Central memory CD8-positive, alpha-beta T cell (primary cell): Measurements from ENCODE around the gene SGO2.
"Not testable (repeated sequence)": the region's sequence is repeated elsewhere in the genome, so short reads cannot be mapped to it uniquely, and the experiment has no call there.

Experiments
- ATAC-seq: fragments of 150-1000 bp; cut with Tn5 transposase; replicated peaks from 2 replicates; pipeline ENCODE4 v1.10.0; 2022; ENCODE audit warnings: mild to moderate bottlenecking, moderate FRiP score, moderate number of reproducible peaks; ENCODE audit not compliant: poor library complexity, severe bottlenecking; ENCODE audit errors: extremely low read depth
- DNase-seq, 2 donors: peaks; one replicate each; pipeline ENCODE4 v3.0.0; 2021; ENCODE audit warnings: low spot score in 2 of 2
- H3K27ac Mint-ChIP-seq: one replicate; pipeline ENCODE4 v1.8.0; 2022; ENCODE audit warnings: low read depth, mild to moderate bottlenecking, moderate library complexity, mixed read lengths
- H3K27me3 Mint-ChIP-seq: one replicate; pipeline ENCODE4 v1.8.0; 2022; ENCODE audit warnings: mixed read lengths
- H3K36me3 Mint-ChIP-seq: one replicate; pipeline ENCODE4 v1.8.0; 2022; ENCODE audit warnings: mild to moderate bottlenecking, moderate library complexity, mixed read lengths; ENCODE audit not compliant: insufficient read depth
- H3K4me1 Mint-ChIP-seq: one replicate; pipeline ENCODE4 v1.8.0; 2022; ENCODE audit warnings: mixed read lengths
- H3K4me3 Mint-ChIP-seq: one replicate; pipeline ENCODE4 v1.8.0; 2022; ENCODE audit warnings: mild to moderate bottlenecking, moderate library complexity, mixed read lengths
- H3K9me3 Mint-ChIP-seq: one replicate; pipeline ENCODE4 v1.8.0; 2022; ENCODE audit warnings: mixed read lengths

SGO2 gene

DNA sequence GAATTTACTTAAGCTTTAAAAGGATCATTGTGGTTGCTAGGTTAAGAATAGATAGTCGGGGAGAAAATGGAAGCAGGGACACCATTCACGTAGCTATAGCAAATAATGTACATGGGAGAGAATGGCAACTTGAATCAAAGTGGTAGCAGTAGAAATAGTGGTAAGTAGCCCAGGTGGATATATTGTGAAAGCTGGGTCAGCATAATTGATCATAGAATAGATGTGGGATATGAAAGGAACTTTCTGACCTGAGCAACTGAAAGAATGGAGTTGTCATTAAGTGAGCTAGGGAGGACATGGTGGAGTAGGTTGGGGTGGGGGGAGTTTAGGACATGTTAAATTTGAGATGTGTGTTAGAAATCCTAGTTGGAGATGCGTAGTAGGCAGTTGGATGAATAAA, 2.2 kb downstream of the SGO2 start:
- Mint-ChIP-seq H3K27ac (no peak overlapping the region), H3K36me3 (peaks cover 3% of the 10 kb centered on the region), H3K9me3 (no peaks in the 10 kb centered on the region), H3K27me3 (no peaks in the 10 kb centered on the region), H3K4me1 (peaks cover 14% of the 10 kb centered on the region), H3K4me3 (no peak overlapping the region)
- DNase-seq (no peak), ATAC-seq (no peak)

DNA sequence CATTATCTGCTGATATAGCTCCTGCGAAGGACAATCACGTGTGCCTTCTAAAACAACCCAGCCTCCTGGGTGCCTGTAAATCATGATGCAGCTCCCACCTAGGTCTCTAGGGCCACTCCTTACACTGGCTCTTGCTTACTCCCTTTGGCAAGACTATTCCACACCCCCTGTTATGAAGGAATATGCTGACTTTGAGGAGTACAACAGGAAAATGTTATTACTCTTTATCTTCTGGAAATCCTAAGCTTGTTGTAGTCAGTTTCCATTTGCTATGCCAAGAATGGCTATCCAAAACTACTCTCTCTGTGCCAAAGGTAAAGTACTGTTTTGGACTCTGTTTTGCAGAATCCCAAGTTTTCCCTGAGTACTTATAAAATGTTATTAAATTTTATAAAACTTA, 7.7 kb downstream of the SGO2 start:
- DNase-seq (no peak), ATAC-seq (no peak)
- no peaks in the 10 kb centered on the region for H3K27me3 Mint-ChIP-seq
- no peaks in the 10 kb centered on the region for H3K9me3 Mint-ChIP-seq
- H3K36me3 Mint-ChIP-seq = no peaks in the 10 kb centered on the region
- no peak overlapping the region for H3K4me3 Mint-ChIP-seq
- no peak overlapping the region for H3K27ac Mint-ChIP-seq
- no peaks in the 10 kb centered on the region for H3K4me1 Mint-ChIP-seq

GRCh38 chr2:200534572-200534971, 8.6 kb downstream of the SGO2 start:
- H3K4me3 Mint-ChIP-seq = no peak overlapping the region
- no peaks in the 10 kb centered on the region for H3K4me1 Mint-ChIP-seq
- ATAC-seq (no peak), DNase-seq (no peak)
- H3K9me3 Mint-ChIP-seq = no peaks in the 10 kb centered on the region
- H3K27ac Mint-ChIP-seq = no peak overlapping the region
- no peaks in the 10 kb centered on the region for H3K36me3 Mint-ChIP-seq
- no peaks in the 10 kb centered on the region for H3K27me3 Mint-ChIP-seq

DNA sequence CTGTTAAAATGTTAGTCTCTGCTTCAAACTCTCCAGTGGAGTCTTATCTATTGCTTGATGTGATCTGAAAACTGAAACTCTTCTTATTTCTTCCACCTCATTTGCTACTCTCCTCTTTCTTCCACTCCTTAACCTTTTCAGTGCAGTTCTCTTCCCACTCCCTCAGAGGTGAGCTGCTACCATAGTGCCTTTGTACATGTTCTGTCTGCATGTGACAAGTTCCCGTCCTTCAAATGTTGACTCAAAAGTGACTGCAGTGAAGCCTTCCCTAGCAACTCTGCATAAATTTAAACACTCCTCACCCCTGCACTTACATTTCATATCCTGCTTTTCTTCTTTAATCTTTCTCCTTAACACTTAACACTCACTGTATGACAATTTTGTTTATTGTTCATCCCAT, 12.1 kb downstream of the SGO2 start:
- H3K4me3 Mint-ChIP-seq = no peak overlapping the region
- ATAC-seq (no peak), DNase-seq (no peak)
- H3K27me3 Mint-ChIP-seq = no peaks in the 10 kb centered on the region
- no peaks in the 10 kb centered on the region for H3K36me3 Mint-ChIP-seq
- no peaks in the 10 kb centered on the region for H3K9me3 Mint-ChIP-seq
- H3K4me1 Mint-ChIP-seq = no peaks in the 10 kb centered on the region
- H3K27ac Mint-ChIP-seq = no peak overlapping the region

- Mint-ChIP-seq H3K27ac (no peak overlapping the region), H3K4me1 (no peaks in the 10 kb centered on the region), H3K9me3 (no peaks in the 10 kb centered on the region), H3K36me3 (peaks cover 1% of the 10 kb centered on the region), H3K27me3 (no peaks in the 10 kb centered on the region), H3K4me3 (no peak overlapping the region)
- ATAC-seq (no peak), DNase-seq (no peak)
Measured at GRCh38 chr2:200540793-200541192, 14.8 kb downstream of the SGO2 start.

DNA sequence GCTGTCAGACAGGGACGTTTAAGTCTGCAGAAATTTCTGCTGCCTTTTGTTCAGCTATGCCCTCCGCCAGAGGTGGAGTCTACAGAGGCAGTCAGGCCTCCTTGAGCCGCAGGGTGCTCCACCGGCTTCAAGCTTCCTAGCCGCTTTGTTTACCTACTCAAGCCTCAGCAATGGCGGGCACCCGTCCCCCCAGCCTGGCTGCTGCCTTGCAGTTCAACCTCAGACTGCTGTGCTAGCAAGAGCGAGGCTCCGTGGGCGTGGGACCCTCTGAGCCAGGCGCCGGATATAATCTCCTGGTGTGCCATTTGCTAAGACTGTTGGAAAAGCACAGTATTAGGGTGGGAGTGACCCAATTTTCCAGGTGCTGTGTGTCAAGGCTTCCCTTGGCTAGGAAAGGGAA, 40.6 kb downstream of the SGO2 start:
- not testable (repeated sequence) for H3K4me3 Mint-ChIP-seq, H3K9me3 Mint-ChIP-seq, H3K27ac Mint-ChIP-seq, H3K27me3 Mint-ChIP-seq, ATAC-seq, H3K4me1 Mint-ChIP-seq, DNase-seq, H3K36me3 Mint-ChIP-seq

DNA sequence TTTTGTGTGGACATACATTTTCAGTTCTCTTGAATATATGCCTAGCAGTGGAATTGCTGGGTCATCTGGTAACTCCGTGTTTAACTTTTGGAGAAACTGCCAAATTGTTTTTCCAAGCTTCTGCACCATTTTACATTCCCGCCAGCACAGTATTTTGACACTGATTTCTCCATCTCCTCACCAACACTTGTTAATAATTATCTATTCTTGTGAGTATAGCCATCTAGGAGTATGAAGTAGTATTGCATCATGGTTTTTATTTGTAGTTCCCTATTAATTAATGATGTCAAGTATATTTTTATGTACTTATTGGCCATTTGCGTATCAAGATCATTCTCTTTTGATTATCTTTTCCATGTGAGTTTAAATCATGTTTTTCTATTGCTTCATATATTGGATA, 41.9 kb downstream of the SGO2 start:
- H3K9me3 Mint-ChIP-seq = no peaks in the 10 kb centered on the region
- peaks cover 4% of the 10 kb centered on the region for H3K36me3 Mint-ChIP-seq

DNA sequence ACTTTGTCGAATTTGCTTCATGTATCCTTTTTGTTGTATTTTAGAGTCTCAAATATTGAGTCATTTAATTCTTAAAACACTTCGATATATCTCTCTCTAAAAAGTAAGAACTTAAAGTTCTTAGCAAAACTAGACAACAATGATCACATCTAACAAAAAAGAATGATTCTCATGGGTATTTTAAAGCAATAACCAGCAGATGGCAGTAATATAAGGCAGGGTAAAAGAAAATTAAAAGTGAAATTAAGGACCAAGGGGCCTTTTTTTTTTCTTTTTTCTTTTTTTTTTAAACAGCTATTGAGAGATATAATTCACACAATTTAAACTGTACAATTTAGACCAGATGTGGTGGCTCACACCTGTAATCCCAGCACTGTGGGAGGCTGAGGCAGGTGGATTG, 50.0 kb downstream of the SGO2 start:
- ATAC-seq (no peak), DNase-seq (no peak)
- peaks cover 4% of the 10 kb centered on the region for H3K36me3 Mint-ChIP-seq

More for the DNA sequence above, 41.9 kb downstream of the SGO2 start:
- no peak for ATAC-seq
- peaks cover 6% of the 10 kb centered on the region for H3K4me1 Mint-ChIP-seq
- H3K4me3 Mint-ChIP-seq = no peak overlapping the region
- DNase-seq = no peak
- no peak overlapping the region for H3K27ac Mint-ChIP-seq
- no peaks in the 10 kb centered on the region for H3K27me3 Mint-ChIP-seq

DNA sequence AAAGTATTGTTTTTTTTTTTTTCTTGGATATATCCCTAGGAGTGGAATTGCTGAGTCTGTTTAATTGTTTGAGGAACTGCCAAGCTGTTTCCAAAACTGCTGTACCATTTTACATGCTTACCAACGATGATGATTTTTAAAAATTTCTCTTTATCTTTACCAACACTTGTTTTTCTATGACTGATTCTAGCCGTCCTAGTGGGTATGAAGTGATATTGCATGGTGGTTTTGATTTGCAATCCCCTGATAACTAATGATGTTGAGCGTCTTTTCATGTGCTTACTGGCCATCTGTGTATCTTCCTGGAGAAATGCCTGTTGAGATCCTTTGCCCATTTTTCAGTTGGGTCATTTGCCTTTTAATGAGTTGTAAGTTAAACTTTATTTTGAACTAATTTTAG, 51.0 kb downstream of the SGO2 start:
- Mint-ChIP-seq H3K4me1 (peaks cover 8% of the 10 kb centered on the region), H3K9me3 (no peaks in the 10 kb centered on the region), H3K4me3 (no peak overlapping the region), H3K27ac (no peak overlapping the region), H3K27me3 (no peaks in the 10 kb centered on the region), H3K36me3 (no peaks in the 10 kb centered on the region)
- ATAC-seq (no peak), DNase-seq (no peak)

More for the DNA sequence above, 50.0 kb downstream of the SGO2 start:
- H3K27ac Mint-ChIP-seq = no peak overlapping the region
- H3K4me1 Mint-ChIP-seq = peaks cover 8% of the 10 kb centered on the region
- no peak overlapping the region for H3K4me3 Mint-ChIP-seq
- H3K27me3 Mint-ChIP-seq = no peaks in the 10 kb centered on the region
- H3K9me3 Mint-ChIP-seq = no peaks in the 10 kb centered on the region

- Mint-ChIP-seq H3K36me3 (no peaks in the 10 kb centered on the region), H3K4me1 (peaks cover 8% of the 10 kb centered on the region)
- no peak for ATAC-seq
Measured at GRCh38 chr2:200578778-200579177, 52.8 kb downstream of the SGO2 start.

GRCh38 chr2:200584639-200585038, 58.6 kb downstream of the SGO2 start:
- peaks cover 6% of the 10 kb centered on the region for H3K4me1 Mint-ChIP-seq
- DNase-seq = no peak
- no peak overlapping the region for H3K4me3 Mint-ChIP-seq
- no peaks in the 10 kb centered on the region for H3K27me3 Mint-ChIP-seq
- ATAC-seq = no peak
- H3K27ac Mint-ChIP-seq = no peak overlapping the region
- no peaks in the 10 kb centered on the region for H3K9me3 Mint-ChIP-seq
- no peaks in the 10 kb centered on the region for H3K36me3 Mint-ChIP-seq

More at GRCh38 chr2:200578778-200579177, 52.8 kb downstream of the SGO2 start:
- Mint-ChIP-seq H3K4me3 (no peak overlapping the region), H3K9me3 (no peaks in the 10 kb centered on the region), H3K27me3 (no peaks in the 10 kb centered on the region), H3K27ac (no peak overlapping the region)
- no peak for DNase-seq

DNA sequence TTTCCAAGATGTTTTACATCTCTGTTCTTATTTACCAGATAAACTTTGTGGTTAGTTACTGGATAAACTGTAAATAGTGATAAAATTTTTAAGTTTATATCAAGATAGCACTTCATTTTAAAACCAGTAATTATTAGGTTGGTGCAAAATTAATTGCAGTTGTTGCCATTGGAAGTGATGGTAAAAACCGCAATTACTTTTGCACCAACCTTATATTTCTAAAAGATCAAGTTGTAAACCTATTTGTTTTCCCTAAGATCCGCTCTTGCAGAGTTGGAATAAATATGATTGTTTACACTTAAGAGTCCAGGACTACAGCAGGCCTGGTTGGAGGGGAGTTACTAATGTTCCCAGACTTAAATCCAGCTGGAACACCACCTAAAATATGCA, 59.3 kb downstream of the SGO2 start:
- H3K4me1 Mint-ChIP-seq = peaks cover 6% of the 10 kb centered on the region
- no peaks in the 10 kb centered on the region for H3K9me3 Mint-ChIP-seq
- DNase-seq (no peak), ATAC-seq (no peak)
- H3K36me3 Mint-ChIP-seq = no peaks in the 10 kb centered on the region
- peaks cover 2% of the 10 kb centered on the region for H3K27me3 Mint-ChIP-seq
- H3K4me3 Mint-ChIP-seq = peak overlapping the region; percentile 75
- H3K27ac Mint-ChIP-seq = no peak overlapping the region

- Mint-ChIP-seq H3K4me1 (peaks cover 6% of the 10 kb centered on the region), H3K27ac (no peak within 1 kb of the TSS), H3K9me3 (no peaks in the 10 kb centered on the region), H3K27me3 (peaks cover 8% of the 10 kb centered on the region), H3K36me3 (no peaks in the 10 kb centered on the region), H3K4me3 (peak within 1 kb of the TSS; percentile 75)
- DNase-seq (no peak), ATAC-seq (no peak)
Measured at GRCh38 chr2:200585730-200586643, 60.0 kb downstream of the SGO2 start, which contains the start of gene AOX1. TSS of gene AOX1 (plus strand) at chr2:200586014. CDS start at chr2:200586109, 95 bp downstream.
